Choroid plexus epithelial cell (primary cell): ENCODE data around the gene KCNQ2.

Experiments used
- DNase-seq: peaks from one replicate; pipeline ENCODE4 v3.0.0-alpha.2; 2010; ENCODE audit warnings: low read depth
- H3K4me3 ChIP-seq: 2 replicates; pipeline ENCODE4 v1.5.1; 2011; ENCODE audit warnings: low read depth, mild to moderate bottlenecking, control low read depth, low read length, moderate library complexity
- TF ChIP-seq, protein P1 (sequence below): conservative IDR thresholded peaks from 2 replicates; pipeline ENCODE4 v1.5.1; 2011; ENCODE audit warnings: low read depth, mild to moderate bottlenecking, control low read depth, inconsistent platforms, low read length, moderate library complexity

The KCNQ2 gene

GRCh38 chr20:63422653-63423052, 49.8 kb downstream of the KCNQ2 start:
- H3K4me3 ChIP-seq, result no peak overlapping the region
- TF ChIP-seq, protein P1, sequence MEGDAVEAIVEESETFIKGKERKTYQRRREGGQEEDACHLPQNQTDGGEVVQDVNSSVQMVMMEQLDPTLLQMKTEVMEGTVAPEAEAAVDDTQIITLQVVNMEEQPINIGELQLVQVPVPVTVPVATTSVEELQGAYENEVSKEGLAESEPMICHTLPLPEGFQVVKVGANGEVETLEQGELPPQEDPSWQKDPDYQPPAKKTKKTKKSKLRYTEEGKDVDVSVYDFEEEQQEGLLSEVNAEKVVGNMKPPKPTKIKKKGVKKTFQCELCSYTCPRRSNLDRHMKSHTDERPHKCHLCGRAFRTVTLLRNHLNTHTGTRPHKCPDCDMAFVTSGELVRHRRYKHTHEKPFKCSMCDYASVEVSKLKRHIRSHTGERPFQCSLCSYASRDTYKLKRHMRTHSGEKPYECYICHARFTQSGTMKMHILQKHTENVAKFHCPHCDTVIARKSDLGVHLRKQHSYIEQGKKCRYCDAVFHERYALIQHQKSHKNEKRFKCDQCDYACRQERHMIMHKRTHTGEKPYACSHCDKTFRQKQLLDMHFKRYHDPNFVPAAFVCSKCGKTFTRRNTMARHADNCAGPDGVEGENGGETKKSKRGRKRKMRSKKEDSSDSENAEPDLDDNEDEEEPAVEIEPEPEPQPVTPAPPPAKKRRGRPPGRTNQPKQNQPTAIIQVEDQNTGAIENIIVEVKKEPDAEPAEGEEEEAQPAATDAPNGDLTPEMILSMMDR, result no peak
- DNase-seq, result no peak

GRCh38 chr20:63421913-63422312, 50.5 kb downstream of the KCNQ2 start:
- no peak for DNase-seq
- TF ChIP-seq, protein P1, result no peak
- H3K4me3 ChIP-seq, result no peak overlapping the region

DNA sequence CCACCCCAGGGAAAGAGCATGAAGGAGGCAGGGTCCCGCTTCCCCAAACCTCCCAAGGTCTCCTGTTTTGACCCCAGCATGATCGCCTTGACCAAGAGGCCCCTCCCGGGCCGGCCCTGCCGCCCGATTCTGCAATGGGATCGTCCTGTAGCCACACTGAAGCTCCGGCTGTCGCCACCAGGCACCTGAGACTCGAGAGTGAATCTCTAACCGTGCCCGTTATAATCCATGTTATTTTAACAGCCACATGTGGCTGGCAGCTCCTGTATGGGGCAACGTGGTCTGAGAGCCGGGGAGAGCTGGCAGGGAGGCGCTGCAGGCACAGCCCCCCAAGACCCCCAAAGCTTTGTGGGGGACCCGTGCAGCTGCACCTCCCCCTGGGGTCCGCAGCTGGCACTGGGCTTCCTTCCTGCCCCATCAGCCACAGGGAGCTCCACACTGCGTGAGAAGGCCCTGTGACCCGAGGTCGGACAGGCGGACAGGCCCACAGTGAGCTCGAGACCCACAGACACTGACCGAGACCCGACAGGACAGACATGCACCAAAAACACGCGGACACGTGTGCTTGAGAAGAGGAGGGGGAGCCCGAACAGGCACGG, 51.3 kb downstream of the KCNQ2 start:
- no peak overlapping the region for H3K4me3 ChIP-seq
- TF ChIP-seq, protein P1, result no peak
- DNase-seq, result no peak

DNA sequence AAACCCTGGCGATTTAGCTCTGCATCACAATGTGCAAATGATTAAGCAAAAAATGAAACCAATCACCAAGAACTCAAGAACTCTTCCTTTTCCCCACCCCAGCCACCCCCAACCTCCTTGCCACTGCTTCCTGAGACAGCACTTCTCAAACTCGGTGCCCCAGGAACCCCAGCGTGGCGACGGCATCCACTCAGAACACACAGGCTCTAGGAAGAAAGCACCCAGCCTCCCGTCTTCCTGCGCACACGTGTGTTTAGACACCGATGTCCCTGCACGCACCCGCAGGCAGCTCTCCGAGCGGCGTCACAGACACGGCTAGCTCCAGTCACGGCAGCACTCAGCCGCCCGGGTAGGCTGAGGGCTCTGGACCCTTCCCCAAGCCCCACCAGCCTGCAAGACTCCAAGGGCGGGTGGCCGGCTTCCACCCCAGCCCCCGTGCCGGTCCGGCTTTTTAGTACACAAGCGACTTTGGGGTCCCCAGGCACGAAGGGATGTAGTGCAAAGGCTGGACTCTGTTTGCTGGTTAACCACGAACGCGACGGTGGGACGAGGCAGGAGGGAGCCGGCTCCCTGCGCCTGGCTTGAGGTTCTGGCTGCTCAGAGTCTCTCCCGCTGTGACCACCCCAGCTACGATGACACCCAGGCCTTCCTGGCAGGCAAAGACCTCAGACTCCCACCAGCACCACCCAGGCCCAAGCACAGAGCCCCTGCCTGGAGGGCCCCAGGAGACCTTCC, 51.9 kb downstream of the KCNQ2 start:
- TF ChIP-seq, protein P1, result no peak
- no peak for DNase-seq
- H3K4me3 ChIP-seq, result no peak overlapping the region

DNA sequence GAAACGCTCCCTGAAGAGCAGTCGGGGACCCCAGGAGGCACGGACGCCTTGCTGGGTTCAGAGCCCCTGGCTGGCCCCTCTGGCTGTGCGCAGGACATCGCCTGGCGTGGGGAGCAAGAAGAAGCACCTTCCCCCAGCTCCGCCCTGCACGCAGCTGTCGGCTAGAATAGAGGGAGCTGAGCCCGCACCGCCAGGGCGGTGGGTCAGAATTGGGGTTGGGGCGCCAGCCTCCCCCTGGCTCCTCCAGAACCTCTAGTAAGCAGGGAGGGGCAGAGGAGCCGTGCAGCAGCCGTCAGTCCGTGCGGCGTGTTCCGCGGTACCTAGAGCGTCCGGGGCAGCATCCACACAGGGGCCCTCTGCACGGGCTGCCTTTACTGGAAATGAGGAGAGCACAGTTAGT, 53.2 kb downstream of the KCNQ2 start:
- H3K4me3 ChIP-seq, result no peak overlapping the region
- TF ChIP-seq, protein P1, result no peak
- no peak for DNase-seq

DNA sequence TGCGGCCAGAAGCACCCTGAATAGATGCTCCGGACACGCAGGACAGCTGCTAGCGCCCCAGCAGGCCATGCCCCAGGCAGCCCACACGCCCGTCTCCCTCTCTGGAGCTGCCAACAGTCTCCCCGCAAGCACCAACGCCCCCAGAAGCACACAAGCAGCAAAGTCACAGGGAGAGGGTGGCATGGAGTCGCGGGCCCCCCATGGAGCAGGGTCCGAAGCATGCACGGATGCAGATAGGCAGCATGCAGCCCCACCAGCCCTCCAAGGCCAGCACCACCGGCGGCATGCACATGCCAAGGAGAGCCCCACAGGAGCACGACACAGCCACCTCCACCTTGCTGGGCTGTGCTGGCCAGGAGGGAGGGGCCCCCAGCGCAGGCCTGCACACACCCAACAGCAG, 53.8 kb downstream of the KCNQ2 start:
- H3K4me3 ChIP-seq, result no peak overlapping the region
- no peak for DNase-seq
- TF ChIP-seq, protein P1, result no peak

DNA sequence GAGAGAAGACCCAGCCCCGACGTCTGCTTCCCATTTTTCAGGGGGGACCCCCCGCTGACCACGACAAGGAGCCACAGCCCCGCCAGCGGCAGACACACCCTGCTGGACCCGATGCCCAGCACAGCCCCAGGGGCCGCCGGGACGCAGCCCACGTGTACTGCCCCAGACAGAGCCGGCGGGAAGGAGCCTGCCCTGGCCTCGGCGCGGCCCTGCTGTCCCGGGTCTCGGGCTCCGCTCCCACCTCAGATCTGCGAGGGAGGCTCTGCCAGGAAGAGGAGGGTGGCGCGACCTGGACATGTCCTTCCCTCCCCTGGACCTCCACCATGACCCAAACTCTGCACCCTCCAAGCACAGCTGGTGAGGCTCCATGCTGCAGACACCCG, 54.7 kb downstream of the KCNQ2 start:
- no peak overlapping the region for H3K4me3 ChIP-seq
- no peak for DNase-seq
- TF ChIP-seq, protein P1, result no peak
